ENCODE measurements around the gene TMEM266.

GRCh38 chr15:76034111-76034510, 25.7 kb upstream of the TMEM266 start:
- TF ChIP-seq CTCF (IDR thresholded peaks at IDR 0.05 in 8 of 11, conservative IDR thresholded peaks at IDR 0.05 in 3 of 11): no peak
- no peak for TF ChIP-seq POLR2A (IDR thresholded peaks at IDR 0.05)
- TF ChIP-seq POLR2AphosphoS5 (IDR thresholded peaks at IDR 0.05): no peak

Data from spleen (tissue), 7 donors.